Endometrium (tissue), 2 donors: Measurements from ENCODE around the gene SYNDIG1.

Source experiments
- FAIRE-seq: peaks from 2 replicates; lab custom pipeline; 2012; peaks lifted over from hg19 to GRCh38; lab: Jason Lieb, UNC
- donor health status: control.
- donor health status: control.

SYNDIG1 gene

DNA sequence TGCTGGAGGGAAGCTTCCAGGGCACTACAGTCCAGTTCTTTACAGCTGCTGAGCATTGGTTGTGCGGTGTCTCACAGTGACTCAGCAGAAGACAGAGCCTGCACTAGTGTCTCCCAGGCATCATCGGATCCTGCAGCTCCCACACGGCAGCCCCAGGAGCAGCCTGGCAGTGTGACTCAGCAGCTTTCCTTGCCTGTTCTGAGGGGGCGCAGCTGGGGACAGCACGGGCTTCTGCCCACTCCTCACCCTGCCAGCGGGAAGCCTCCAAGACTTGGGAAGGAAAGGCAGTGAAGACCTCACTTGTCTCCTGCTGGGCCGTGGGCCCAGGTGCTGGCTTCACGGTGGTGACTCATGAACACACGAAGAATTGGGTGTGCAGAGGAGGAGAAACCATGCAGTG, 165.4 kb downstream of the SYNDIG1 start:
- no peak for FAIRE-seq

DNA sequence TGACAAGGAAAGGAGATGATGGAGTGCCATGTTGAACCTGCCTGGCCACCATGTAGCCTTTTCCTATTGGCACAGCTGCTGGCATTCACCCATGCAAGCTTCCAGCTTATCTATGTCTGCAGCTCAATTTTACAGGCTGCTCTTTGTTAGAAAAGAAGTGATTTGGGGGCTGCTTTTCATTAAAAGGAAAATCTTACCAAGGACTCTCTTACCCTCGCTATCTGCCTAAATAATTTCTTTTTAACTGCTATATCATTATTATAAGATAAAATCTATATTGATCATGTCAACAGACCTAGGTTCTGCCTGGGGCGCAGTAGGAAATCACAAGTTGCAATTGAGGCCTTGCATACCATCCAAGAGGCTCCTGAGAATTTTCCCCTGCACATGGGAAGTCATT, 167.2 kb downstream of the SYNDIG1 start:
- FAIRE-seq, result no peak

DNA sequence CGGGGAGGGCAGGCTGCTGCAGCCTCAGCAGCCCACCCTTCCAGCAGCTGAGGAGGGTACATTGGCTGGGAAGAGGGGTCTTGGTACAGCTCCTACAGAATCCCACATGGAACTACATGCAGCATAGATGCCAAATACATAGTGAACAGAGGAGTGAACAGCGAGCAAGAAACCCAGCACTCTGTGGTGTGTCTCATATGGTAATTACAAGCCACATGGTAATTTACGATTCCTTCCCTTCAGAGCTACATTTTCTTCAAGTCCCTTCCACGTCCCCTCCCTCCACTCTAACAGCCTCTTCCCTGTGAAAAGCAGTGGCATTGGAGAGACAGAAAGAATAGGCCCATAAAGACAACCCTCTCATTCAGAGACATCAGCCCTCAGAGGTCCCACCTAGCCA, 167.7 kb downstream of the SYNDIG1 start:
- no peak for FAIRE-seq

DNA sequence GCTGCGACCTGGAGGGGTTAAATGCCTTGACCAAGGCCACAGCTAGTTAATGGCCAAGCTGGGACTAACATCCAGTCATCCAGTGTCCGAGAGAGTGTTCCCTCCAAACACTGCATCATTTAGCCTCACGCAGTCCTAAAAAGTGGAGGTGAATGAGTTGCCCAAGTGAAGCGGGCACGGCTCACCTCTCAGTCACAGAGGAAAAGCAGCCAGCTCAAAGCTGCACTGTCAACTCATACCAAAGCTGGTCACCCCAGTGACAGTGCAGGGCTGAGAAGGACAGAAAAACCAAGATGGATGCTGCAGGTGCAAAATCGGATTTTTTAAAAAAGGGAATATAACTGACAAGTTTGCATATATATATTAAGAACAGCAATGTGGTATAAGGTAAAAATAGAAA, 168.5 kb downstream of the SYNDIG1 start:
- no peak for FAIRE-seq

DNA sequence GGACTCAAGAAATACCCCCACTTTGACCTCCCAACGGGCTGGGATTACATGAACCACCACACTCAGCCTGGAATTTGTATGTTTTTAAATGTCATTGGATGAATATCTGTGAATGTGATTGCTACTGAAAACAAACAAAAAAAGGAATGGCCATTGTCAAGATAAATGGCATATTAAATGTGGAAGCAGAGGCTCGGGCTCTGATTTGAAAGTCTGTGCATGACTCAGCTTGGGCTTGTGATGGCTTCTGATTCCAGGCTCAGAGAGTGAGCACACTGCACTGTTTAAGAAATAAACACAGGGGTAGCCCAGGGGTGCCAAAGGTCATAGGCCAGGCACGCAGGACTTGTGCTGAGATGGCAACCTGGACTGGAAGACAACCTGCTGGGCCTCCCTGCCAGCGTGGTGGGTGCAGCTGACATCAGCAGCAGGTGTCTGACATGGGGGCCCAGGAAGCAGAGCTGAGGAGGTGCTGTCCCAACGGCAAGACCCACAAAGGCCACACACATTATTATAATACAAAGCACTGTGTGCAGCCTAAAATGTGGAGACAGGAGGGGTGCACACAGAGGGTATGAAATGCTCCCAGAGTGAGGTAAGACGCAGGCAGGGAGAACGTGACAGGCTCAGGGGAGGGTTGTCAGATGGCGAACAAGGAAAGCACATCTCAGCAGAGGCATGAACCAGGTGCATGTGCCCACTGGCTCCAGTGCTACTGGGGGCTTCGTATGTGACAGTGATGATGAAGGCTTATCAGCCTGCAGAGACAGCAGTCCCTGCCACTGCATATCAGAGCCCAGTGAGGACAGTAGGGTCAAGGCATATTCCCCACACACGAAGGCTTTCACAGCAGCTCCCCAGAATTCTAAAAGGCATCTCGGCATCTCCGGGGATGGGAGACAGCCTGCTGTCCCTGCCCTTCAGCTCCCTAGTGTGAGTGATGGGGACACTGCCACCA, 169.4 kb downstream of the SYNDIG1 start:
- FAIRE-seq, result no peak

DNA sequence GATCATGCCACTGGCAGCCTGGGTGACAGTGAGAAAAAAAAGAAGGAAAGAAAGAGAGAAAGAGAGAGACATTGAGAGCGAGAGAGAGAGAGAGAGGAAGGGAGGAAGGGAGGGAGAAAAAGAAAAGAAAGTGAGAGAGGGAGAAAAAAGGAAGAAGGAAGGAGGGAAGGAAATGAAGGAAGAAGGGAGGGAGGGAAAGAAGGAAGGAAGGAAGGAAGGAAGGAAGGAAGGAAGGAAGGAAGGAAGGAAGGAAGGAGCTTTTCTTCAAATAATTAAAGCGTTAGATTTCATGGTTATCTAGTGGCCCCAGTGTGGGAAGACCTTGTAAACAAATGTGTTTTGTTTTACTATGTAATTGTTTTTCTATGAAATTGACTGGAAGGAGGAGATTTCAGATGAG, 170.8 kb downstream of the SYNDIG1 start:
- FAIRE-seq, result no peak

DNA sequence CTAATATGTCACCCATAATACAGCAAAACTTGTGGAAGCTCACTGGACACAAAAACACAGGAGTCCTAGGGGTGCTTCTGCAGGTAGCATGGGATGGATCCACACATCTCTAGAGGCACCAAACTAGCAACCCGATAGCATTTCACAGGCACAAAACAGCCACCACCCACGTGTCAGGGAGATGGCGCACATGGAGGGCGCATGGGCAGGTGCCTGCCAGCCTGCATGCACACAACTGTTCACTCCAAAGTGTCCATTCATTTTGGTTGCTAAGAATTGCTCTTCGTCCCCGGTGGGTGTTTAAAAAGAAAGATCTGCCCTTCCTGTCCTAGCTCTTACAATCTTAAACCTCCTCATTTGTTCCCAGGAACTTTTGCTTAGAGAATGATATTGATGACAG, 171.3 kb downstream of the SYNDIG1 start:
- no peak for FAIRE-seq

DNA sequence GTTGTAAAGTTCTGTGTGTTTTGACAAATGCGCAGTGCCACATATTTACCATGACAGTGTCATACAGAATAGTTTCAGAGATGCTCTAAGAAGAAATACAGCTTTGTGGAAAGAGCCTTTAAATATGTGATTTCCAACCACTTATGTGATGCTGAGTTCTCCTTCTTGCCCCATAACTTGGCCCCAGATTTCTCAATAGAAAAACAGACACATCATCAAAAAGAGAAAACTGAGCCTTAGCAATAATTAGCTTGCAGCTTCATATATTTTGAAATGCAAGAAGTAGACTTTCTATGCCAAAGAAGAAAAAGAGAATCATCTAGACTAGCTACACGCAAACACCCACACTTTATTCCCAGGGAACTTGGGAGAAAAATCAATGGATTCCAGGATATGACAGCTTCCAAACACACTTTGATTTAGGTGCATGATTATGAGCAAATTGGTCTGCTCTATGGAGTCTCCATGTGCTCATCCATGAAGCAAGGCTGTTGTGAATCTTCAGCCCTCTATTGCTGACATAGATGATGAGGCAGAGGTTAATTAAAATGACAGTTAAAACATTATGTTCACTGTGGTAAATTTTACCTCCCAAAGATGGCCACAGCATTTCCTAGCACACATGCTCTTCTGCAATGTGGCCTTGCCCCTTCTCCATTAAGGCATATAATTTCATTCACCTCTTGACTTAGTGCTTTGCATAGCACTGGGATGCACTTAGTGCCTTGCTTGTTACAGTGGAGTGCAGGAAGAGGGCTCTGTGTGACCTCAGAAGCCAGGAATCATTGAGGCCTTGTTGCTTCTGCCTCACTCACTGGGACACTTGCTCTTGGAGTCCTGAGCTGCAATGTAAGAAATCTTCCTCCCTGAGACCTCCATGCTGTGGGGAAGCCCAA, 174.6 kb downstream of the SYNDIG1 start:
- no peak for FAIRE-seq

DNA sequence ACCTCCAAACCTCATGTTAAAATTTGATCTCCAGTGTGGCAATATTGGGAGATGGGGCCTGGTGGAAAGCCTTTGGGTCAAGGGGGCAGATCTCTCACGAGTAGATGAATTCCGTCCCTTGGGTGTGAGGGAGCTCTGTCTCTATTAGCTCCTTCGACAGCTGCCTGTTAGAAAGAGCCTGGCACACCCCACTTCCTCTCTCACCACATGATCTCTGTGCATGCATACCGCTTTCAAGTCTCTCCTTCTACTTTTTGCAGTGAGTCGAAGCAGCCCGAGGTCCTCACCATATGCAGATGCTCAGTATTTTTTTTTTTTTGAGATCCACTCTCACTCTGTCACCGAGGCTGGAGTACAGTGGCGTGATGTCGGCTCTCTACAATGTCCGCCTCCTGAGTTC, 176.9 kb downstream of the SYNDIG1 start:
- no peak for FAIRE-seq

DNA sequence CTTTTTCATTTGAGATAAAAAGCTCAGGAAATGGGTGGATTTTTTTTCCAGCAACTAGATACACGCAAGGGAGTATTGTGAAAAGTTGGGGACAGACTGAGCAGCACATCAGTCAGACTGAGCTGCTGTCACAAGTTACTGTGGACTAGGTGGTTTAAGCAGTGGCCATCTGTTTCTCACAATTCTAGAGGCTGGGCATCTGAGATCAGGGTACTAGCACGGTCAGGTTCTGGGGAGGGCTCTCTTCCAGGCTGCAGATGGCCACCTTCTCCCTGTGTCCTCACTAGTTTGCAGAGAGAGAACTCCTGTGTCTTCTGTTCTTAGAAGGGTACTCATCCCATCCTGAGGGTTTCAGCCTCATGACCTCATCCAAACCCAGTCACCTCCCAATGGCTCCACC, 178.3 kb downstream of the SYNDIG1 start:
- FAIRE-seq, result no peak

DNA sequence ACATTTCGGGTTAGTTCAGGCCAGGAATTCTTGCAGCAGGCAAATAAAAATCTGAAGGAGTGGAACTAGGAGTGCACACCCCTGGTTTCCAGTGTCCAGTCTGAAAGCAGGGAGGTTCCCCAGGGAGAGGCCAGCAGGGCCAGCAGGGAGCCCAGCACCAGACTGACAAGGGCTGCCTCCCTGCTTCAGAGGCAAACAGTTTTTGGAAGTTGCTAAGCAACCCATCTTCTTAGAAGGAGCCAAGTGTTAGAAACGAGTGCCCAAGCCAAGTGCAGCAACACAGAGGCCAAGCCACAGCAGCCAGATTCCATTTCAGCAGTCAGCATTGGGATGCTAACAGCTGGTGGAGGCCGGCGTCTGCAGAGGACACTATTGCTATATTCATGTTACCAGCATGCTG, 179.1 kb downstream of the SYNDIG1 start:
- no peak for FAIRE-seq

DNA sequence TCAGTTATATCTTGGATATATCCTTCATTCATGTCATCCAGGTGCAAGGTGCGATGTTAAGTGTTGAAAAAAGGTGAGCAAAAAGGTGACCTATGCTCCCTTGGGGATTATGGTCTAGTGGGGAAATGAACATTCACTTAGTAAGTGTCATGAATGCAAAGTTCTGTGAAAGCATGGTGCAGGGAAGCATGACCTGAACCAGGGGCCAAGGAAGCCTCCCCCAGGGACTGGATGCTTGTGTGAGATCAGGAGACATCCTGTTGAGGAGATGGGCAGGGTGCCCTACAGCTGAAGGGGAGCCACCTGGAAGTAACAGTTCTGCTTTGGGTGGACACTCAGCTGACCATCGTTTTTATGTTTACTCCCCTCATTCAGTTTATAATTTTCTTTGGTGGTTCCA, 179.5 kb downstream of the SYNDIG1 start:
- FAIRE-seq, result no peak

DNA sequence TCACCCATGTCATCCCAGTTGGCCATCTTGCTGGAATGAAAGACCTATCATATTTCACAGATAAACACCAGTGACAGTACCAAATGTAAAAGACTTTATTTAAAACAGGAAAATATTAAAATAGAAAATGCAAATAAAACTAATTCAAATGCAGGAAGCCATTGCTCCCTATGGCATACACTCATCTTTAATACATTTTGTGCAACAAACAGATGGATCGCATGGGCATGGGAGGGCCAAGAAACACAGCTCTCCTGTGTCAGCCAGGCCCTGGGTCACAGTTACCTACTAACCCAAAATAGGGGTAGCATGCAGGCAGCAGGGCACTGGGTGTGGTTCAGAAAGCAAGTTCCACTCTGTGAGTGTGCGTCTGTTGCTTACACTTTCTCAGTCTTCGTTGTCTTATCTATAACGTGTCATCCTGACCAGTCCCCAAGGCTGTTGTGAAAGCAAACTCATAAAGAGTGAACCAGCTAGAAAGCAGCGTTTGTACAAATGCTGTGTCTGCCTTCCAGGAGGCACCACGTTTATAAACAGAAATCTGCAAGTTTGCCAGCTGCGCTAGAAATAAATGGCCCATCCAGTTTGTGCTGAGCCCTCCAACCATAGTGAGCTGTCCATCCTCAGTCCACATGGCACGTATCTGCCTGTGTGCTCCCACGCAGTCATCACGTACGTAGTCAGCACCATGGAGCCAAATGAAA, 180.5 kb downstream of the SYNDIG1 start:
- FAIRE-seq, result no peak

DNA sequence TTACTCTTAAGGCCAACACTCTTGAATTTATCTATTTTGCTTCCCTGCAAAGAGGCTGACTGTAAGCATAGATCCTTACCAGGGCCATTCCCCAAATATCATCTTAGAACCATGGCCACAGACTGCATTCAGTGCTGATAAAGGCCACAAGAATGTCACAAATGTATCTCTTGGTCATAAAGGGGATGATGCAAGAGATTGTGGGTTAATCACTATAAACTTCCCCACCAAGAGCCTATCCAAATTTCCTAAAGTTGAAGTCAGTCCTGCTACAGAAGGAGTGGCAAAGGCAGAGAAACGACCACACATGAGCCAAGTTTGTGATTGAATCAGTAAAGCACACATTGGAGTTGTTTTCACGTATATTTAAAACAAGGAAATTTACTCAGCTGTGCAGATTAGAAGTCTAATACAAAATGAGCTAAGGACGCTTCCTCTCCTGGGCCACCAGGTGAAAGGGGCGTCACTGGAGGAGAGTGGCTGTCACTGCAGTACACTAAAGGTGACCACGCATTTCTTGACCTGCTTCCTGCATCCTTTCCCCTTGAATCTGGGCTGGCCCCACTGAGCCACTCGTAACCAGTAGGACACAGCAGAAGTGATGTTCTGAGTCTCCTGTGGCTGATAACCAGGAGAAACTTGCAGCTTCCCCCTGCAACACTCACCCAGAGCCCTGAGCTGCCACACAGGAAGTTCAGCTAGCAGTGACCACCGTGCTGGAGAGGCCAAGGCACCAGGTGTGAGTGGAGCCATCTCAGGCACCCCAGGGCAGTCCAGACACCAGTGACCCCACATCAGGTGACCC, 181.9 kb downstream of the SYNDIG1 start:
- no peak for FAIRE-seq

DNA sequence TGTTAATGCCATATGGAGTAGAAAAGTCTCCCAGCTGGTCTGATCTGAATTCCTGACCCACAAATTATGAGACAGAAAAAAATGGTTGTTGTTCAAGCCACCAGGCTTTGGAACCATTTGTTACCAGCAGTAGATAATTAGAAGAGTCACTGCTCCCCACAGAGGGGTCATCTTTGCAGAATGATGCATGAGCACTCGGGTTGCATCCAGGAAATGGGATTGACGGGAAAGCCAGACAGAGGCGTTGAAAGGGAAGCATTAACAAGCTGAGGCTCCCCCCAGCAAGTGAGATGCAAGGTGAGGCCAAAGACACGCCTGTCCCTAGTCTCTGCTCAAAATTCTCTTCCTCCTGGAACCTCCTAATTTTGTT, 182.5 kb downstream of the SYNDIG1 start:
- no peak for FAIRE-seq

DNA sequence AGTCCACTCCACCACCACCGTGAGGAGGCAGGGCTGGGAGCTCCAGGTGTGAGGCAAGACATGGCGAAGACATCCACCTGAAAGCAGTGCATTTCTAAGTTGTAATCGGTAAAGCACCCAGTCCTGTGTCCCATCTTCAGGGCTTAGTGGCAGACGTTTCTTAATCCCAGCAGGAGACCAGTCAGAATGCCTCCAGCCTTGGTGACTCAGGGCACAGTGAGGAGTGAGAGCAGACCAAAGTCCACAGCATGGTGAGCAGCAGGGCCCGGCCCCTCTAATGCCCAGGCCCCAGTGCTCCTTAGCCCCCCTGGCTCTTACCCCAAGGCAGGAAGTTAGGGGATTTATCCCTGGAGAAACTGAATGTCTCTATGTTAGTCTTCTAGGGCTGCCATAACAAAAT, 183.9 kb downstream of the SYNDIG1 start:
- FAIRE-seq, result no peak

DNA sequence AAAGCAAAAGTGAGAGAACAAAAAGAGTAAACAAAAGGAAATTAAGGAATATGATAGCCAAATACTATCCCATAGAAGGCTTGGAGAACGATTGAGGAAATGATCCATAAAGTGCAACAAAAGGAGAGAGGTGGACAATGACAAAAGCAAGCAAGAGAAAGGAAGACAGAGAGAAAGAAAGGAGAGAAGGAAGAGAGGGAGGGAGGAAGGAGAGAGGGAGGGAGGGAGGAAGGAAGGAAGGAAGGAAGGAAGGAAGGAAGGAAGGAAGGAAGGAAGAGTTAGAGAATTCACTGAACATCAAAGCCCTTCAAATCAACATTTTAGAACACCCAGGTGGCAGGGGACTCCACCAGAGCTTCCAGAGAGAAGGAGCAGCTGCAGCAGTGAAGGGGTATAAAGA, 185.0 kb downstream of the SYNDIG1 start:
- FAIRE-seq, result no peak

DNA sequence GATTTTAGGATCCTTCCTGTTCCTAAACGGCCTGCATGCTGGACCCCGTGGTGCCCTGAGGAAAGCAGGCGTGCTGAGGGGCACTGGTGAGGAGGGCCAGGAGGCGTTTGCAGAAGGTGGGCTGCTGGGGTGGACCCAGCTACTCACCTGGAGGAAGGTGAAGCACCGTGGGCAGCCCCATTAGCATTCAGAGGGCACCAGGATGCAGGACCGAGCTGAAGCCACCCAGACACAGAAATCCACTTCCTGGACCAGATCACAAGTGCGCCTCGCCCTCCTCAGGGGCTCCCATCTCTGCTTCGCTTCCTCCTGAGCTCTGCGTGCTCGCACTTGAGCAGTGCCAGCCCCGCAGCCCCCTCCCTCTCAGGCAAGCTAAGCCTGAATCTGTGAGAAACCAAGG, 187.0 kb downstream of the SYNDIG1 start:
- FAIRE-seq, result no peak

DNA sequence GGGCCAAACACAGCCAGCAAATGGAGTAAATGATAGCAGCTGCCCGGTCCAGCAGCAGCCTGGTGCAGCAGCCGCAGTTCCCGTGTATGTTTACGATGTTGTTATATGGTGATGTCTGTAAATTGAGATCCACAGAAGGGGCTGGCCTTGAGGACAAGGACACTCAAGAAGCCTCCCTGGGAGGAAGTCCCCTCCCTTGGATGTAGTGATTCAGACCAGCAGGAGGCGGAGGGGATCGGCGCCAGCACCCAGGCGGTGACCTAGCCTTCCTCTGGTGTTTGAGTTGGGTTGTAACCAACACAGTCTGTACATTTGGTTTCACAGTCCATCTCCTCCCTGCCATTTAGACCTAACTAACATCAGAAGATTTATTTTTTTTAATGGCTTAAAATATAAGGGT, 187.8 kb downstream of the SYNDIG1 start:
- no peak for FAIRE-seq

DNA sequence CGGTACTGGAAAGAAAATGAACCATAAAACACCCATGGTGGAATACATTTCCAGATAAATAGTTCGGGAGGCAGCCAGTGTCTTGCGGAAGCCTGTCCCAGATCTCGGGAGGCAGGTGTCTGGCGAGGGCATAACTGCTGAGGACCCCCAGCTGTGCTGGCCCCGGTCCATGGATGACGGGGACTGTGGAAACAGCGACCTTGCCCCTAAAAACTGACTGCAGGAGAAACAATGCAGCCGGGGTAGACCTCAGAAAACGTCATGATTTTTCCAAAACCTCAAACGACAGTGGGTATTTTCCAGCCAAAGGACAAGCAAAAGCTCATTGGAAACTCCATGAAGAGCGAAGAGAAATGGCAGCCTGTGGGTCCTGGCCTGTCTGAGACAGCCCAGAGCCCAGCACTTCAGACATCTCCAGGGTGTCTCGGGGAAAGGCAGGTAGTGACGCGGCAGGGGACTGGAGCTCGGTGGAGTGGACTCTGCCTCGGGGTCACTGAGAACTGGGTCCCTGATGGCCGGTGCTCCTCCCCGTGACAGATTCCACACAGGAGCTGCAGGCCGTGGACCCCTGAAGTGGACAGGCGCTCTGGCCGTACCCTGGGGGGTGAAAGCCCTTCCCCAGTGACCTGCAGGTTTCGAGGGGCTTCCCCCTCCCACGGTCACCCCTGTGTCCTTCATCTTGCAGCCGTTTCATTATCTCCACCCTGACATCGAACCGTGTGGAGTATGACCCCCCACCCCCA, 188.6 kb downstream of the SYNDIG1 start:
- no peak for FAIRE-seq
